HG03039 (cell line): ENCODE measurements around the gene GBP2.
A peak's percentile ranks its signal among the peaks of the same experiment; 100 is the strongest.

Source experiments
- ATAC-seq: cut with Tn5 transposase; IDR thresholded peaks from one replicate; pipeline ENCODE4 v1.9.1; 2021; ENCODE audit warnings: mild to moderate bottlenecking, moderate library complexity; ENCODE audit not compliant: unreplicated experiment

Gene GBP2

DNA sequence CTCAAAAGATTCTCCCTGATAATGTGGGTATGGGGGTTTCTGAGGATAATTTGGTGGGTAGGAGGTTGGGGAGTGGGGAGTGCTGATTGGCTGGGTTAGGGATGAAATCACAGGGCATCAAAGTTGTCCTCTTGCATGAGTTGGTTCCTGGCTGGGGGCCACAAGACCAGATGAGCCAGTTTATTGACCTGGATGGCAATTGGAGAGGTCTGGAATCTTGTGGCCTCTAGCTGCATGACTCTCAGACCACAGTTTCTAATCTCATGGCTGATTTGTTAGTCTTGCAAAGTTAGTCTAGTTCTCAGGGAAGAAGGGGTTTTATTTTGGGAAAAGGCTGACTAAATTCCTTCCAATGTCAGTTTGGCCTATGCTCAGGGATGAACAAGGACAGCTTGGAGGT is 57.6 kb downstream of the GBP2 start:
- ATAC-seq: no peak

DNA sequence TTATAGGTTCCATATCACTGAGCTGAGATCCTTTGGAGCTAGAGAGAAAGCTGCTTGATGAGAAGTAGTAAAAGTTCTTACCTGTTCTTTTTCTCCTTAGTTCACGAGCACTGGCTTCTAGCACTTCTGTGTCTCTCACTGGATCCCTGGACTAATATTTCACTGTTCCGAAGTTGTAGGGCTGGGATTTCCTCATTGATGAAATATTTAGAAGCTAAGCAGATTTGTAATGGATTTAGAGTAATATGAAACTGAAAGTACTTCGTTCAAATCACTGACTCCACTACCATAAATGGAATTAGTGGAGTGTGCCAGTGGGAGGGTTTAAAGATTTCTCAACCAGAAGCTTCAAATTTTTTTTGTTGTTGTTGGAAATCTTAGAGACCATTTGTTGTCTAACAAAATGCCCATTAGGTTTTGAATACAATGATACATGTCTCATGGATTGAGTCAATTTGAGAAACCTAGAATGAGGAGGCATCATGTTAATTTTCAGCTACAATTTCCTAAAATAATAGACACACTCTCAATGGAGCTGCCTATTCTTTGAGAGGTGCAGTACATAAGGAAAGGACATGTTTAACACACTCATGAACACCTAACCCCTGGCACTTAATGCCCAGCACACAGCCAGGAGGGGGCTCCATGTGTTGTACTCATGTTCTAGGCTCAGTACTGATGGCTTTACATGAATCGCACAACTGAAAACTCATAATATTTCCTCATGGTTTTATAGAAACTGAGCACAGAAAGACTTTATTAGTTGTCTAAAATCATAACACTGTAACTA is 60.6 kb downstream of the GBP2 start, which contains the start of gene GBP1:
TSS of gene GBP1 (minus strand) at position 130 of the 790 bp plus-strand sequence. CDS start 1,974 bp downstream, outside the sequence.
- ATAC-seq: peak; percentile 68

DNA sequence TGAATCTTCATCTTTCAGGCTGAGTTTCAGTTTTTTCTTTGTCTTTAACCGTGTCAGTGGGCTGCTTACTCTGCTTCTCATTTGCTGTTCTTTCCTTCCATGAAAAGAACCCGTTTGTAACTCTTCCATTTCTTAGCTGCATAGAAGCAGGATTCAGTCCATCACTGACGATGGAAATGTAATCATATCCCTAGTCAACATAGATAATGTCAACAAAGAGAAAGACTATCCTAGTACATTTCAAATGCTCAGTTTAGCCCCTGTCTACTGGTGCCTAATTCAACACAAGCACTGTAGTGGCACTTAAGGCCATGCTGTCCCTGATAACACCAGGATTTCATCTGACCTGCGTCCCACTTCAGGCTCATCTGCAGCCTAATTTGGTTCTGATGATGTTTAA is 61.3 kb downstream of the GBP2 start:
- peak; percentile 42 for ATAC-seq

DNA sequence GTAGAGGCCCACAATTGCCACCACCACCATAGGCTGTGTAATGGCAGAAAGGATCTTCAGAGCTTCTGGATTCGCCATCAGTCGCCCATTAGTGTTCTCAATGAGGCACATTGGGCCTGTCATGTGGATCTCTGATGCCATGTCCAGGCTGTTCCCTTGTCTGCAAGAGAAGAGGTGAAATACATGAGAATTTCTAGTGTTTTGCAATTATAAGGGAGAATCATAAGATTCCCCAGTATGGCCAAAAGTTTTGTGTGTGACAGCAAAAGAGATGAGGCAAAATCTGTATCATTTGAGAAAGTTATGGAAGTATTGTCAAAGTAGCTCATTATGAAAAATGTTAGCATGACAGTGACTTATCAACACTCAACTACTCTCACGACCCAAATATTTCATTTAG is 62.8 kb downstream of the GBP2 start:
- no peak for ATAC-seq

DNA sequence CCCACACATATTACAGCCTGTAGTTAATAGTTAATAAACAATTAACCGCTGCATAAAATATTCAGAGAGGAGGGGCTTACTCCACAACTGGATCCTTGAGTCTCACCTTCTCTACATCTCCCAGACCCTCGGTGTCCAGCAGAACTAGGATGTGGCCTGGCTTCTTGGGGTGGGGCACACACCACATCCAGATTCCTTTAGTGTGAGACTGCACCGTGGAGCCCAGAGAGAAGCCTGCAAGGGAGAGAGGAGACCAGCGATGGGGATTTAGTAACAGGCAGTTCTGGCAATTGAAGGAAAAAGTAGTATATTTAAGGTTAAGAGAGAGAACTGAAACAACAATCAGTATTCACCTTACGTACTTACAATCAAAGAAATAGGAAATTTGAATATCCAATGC is 65.8 kb downstream of the GBP2 start:
- ATAC-seq: no peak
